Measurements from ENCODE around the gene RYR3.

The RYR3 gene

DNA sequence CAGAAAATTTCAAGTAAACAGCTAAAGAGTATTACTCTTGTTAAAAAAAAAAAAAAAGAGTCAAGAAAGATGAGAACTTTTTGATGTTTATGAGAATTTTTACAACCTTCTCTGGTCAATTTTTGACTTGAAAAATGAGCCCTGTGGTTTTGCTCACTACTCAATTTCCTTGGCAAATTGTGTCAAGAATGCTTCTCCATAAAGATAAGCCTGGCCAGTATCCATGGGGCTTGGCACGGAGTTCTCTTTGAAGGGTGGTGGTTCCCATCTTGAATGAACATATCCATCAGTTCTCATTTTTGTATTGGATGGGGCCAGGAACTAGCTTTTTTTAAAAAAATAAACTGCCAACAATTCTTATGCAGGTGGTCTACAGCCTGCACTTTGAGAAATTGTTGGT lies 179.9 kb downstream of the RYR3 start:
- Histone ChIP-seq H3K79me2 (ENCODE audit: insufficient read depth, low read depth) (no peaks in the 10 kb centered on the region), H3K36me3 (ENCODE audit: insufficient read depth) (no peaks in the 10 kb centered on the region), H3K9ac (no peak overlapping the region), H3K27ac (no peak overlapping the region), H3K27me3 (ENCODE audit: insufficient read depth, low read depth) (no peaks in the 10 kb centered on the region), H4K20me1 (ENCODE audit: insufficient read depth) (no peaks in the 10 kb centered on the region), H2AFZ (ENCODE audit: low read depth) (no peak overlapping the region), H3K4me1 (ENCODE audit: low read depth, poor library complexity, severe bottlenecking) (no peaks in the 10 kb centered on the region), H3K4me3 (IDR thresholded peaks at IDR 0.05; ENCODE audit: insufficient read depth, low read depth, low read length) (no peak overlapping the region), H3K4me2 (no peak overlapping the region)
- TF ChIP-seq CTCF (conservative IDR thresholded peaks at IDR 0.05; ENCODE audit: low read depth, low read length) = no peak

DNA sequence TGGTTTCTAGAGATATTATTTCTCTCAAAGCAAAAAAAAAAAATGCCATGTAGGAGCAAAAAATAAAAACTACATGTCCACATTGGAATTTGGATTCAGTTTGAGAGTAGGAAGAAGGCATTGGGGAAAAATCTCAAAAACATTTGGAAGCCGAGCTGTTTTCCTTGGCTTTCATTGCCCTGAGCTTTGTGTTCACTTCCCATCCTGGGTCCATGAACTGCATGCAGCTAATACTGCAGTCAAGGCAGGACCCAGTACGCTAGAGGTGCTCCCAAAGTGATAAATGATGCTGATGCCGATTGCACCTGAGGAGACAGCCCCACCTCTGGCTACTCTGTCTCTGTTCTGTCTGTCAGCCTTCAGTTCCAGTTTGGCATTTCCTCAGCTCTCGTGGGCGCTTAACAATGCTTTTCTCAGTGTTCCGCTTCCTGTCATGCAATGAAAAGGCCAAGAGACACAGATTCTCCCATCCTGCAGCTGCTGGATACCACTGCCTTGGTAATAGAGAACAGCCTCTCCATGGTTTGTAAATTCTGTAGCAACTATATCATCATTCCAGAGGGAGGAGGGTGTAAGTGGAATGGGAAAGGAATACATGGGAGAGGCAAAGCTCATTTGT lies 181.8 kb downstream of the RYR3 start:
- Histone ChIP-seq H4K20me1 (ENCODE audit: insufficient read depth) (no peaks in the 10 kb centered on the region), H2AFZ (ENCODE audit: low read depth) (no peak overlapping the region), H3K27me3 (ENCODE audit: insufficient read depth, low read depth) (no peaks in the 10 kb centered on the region), H3K79me2 (ENCODE audit: insufficient read depth, low read depth) (no peaks in the 10 kb centered on the region), H3K9ac (no peak overlapping the region), H3K4me2 (no peak overlapping the region), H3K36me3 (ENCODE audit: insufficient read depth) (no peaks in the 10 kb centered on the region), H3K4me1 (ENCODE audit: low read depth, poor library complexity, severe bottlenecking) (no peaks in the 10 kb centered on the region), H3K27ac (no peak overlapping the region), H3K4me3 (IDR thresholded peaks at IDR 0.05; ENCODE audit: insufficient read depth, low read depth, low read length) (no peak overlapping the region)
- TF ChIP-seq CTCF (conservative IDR thresholded peaks at IDR 0.05; ENCODE audit: low read depth, low read length) = no peak

DNA sequence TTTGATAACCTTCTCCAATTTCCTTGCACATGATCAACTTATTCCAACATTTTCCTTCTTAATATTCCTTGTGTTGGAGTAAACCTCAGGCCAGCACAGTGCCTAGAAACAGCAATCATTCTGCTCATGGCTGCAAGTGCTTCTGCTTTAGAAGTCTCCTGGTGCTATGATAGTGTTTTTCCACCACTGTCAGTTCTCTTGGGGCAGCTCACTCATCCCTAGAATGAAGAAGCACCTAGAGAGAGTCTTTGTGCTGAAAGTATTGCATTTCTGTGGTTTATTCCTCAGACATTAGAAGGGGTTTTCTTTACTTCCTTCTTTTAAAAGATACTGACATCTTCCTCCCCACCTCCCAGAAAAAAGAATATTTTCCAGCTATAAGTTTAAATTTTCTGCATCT lies 183.5 kb downstream of the RYR3 start:
- Histone ChIP-seq H3K79me2 (ENCODE audit: insufficient read depth, low read depth) (no peaks in the 10 kb centered on the region), H3K9ac (no peak overlapping the region), H3K4me1 (ENCODE audit: low read depth, poor library complexity, severe bottlenecking) (no peaks in the 10 kb centered on the region), H2AFZ (ENCODE audit: low read depth) (no peak overlapping the region), H3K27ac (no peak overlapping the region), H3K4me2 (no peak overlapping the region), H3K4me3 (IDR thresholded peaks at IDR 0.05; ENCODE audit: insufficient read depth, low read depth, low read length) (no peak overlapping the region), H3K36me3 (ENCODE audit: insufficient read depth) (no peaks in the 10 kb centered on the region), H3K27me3 (ENCODE audit: insufficient read depth, low read depth) (no peaks in the 10 kb centered on the region), H4K20me1 (ENCODE audit: insufficient read depth) (no peaks in the 10 kb centered on the region)
- TF ChIP-seq CTCF (conservative IDR thresholded peaks at IDR 0.05; ENCODE audit: low read depth, low read length) = no peak

DNA sequence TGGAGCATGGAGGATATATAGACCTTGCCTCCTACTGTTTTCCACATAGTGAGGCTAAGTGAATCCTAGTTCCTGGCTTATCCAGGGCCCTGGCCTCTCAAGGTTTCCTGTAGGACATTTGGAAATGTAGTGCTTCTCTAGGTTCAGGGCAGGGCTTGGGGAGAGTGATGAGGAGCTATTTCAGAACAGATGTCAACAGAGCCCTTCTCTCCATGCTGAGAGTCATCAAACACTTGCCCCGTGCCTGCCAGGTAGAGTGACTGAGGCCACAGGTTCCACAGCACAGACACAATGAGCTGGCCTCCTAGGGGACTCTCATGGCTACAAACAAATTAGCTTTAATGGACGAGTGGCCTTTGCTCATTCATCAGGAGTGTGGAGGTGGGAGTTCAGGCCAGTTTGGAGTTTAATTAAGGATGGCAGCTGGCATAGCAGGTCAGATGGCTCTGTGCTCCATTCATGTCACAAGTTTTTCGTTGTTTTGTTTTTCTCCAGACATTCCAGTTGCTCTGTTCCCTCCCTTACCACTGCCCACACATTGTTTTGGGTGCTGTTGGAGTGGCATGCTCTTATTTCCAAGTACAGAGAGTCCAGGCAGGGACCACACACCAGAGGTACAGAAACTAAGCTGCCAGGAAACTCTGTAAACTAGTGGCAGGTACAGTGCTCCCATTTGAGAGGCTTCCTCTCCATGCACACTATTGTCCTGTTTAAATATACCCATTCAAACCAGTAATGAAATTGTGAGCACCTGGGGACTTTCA lies 189.8 kb downstream of the RYR3 start:
- Histone ChIP-seq H3K27ac (no peak overlapping the region), H3K9ac (no peak overlapping the region), H3K79me2 (ENCODE audit: insufficient read depth, low read depth) (no peaks in the 10 kb centered on the region), H3K27me3 (ENCODE audit: insufficient read depth, low read depth) (no peaks in the 10 kb centered on the region), H2AFZ (ENCODE audit: low read depth) (no peak overlapping the region), H3K4me2 (no peak overlapping the region), H3K4me3 (IDR thresholded peaks at IDR 0.05; ENCODE audit: insufficient read depth, low read depth, low read length) (no peak overlapping the region), H3K36me3 (ENCODE audit: insufficient read depth) (no peaks in the 10 kb centered on the region), H4K20me1 (ENCODE audit: insufficient read depth) (no peaks in the 10 kb centered on the region), H3K4me1 (ENCODE audit: low read depth, poor library complexity, severe bottlenecking) (no peaks in the 10 kb centered on the region)
- no peak for TF ChIP-seq CTCF (conservative IDR thresholded peaks at IDR 0.05; ENCODE audit: low read depth, low read length)
